ENCODE results near the gene ITIH4.

Gene ITIH4

DNA sequence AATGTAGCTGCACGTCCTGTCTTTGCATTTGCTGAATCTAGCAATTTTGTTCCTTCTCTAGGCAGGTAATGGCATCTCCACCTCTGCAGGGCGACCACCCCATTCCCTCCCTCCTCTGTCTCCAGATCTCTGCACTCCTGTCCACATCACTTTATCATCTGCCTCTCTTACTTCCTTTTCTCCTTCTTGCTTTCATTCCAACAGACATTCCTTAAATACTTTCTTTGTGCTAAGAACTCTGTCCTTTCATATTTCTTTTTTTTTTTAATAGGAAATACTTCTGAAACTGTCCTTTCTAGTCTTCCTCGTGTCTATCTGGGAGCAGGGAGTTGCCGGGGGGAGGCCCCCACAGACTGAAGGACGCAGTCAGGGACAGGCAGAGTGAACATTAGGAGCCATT is 28.6 kb downstream of the ITIH4 start:
- no peak for DNase-seq (ENCODE audit: low read depth in 2 of 2, low spot score in 1 of 2)

DNA sequence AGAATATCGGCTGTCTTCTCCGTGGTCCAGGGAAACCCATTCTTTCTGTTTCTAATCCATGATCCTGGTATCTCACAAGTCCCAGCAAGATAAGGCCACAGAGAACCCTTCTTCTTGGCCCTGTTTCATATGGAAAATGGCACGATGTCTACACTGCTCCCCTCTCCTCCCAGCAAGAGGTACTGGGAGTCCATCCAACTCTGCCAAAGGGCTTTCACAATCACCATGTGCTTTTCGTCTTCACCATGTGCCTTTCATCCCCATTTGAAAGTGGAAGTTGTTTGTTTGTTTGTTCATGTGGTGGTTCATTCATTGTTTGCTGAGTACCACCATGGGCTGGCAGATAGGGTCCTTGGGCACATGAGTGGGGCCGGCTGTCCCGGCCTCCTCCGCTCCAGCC is 30.4 kb downstream of the ITIH4 start:
- no peak for DNase-seq (ENCODE audit: low read depth in 2 of 2, low spot score in 1 of 2)

DNA sequence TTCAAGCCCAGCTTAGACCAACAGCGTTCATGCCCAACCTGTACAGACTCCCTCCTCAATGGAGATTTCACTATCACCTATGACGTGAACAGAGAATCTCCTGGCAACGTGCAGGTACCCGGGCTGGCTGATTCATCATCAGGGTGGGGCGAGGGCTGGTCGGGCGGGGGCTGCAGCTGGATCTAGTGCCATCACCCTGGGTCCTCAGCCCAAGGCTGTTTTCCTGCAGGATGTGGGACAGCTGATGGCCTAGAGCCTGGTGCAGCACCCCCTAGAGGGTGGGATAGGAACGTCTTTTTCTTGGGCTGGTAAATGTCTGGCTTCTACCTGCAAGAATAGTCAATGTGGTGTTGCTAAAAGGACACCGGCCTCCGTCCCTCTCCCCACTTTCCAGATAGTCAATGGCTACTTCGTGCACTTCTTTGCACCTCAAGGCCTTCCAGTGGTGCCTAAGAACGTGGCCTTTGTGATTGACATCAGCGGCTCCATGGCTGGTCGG is 31.4 kb downstream of the ITIH4 start:
- no peak for DNase-seq (ENCODE audit: low read depth in 2 of 2, low spot score in 1 of 2)

DNA sequence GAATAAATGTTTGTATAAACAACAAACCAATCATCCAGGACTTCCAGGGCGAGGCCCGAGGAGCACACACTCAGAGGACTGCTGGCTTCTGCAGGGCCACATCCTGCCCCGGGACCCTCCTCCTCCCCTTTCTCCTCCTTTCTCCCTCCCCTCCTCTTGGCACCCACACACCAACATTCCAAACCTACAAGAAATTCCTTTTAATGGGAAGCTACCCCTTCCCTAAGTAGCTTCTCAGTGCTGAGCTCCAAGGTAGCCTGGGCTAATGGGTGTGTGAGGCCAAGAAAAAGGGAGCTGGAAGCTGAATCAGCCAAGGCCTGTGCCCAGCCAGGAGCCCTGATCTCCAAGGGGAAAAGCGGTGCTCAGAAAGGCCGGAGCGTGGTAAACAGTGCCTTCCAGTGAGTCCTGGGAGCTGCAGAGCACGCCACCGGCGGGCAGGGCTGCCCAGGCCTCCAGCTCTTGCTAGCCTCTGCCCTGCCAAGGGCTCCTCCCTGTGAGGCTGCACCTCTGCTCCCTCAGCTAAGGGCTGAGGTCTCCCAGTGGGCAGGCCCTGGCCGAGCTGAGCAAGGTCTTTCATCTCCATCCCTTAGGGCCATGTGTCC is 32.0 kb downstream of the ITIH4 start:
- DNase-seq (ENCODE audit: low read depth in 2 of 2, low spot score in 1 of 2), result no peak

DNA sequence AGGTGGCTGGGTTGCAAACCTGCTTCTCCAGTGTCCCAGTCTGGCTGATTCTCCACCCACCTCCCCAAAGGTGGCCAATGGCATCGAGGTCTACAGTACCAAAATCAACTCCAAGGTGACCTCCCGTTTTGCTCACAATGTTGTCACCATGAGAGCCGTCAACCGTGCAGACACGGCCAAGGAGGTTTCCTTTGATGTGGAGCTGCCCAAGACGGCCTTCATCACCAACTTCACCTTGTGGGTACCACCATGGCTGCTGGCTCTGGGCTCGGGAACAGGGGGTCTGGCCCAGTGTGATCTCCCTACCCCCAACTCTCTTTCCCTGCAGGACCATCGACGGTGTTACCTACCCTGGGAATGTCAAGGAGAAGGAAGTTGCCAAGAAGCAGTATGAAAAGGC is 34.1 kb downstream of the ITIH4 start:
- DNase-seq (ENCODE audit: low read depth in 2 of 2, low spot score in 1 of 2), result no peak

DNA sequence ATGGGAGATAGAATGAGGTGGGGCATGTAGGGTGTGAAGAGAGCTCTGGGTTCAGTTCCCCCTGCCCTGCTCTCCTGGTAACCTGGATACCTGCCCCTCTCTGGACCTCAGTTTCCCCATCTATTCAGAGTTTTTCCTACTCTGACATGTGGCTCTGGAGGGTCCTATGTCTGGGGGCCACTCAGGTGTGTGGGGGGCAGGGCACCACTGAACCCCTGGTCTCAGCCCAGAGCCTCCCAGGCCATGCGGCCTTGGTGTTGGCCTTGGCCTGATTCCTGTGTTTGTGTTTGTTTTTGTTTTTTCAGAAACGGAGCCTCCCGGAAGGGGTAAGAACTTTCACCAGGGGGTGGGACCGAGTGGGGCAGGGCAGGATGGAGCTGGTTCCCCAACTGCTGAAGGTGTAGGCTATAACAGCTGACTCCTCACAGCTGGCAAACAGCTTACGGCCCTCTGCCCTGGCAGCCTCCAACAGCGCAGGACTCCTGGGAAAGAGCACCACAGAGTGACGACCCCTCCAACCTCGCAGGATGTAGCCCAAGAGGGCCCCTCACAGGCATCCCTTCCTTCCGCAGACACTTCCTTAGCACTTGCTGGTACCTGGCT is 35.1 kb downstream of the ITIH4 start:
- DNase-seq (ENCODE audit: low read depth in 2 of 2, low spot score in 1 of 2), result no peak

DNA sequence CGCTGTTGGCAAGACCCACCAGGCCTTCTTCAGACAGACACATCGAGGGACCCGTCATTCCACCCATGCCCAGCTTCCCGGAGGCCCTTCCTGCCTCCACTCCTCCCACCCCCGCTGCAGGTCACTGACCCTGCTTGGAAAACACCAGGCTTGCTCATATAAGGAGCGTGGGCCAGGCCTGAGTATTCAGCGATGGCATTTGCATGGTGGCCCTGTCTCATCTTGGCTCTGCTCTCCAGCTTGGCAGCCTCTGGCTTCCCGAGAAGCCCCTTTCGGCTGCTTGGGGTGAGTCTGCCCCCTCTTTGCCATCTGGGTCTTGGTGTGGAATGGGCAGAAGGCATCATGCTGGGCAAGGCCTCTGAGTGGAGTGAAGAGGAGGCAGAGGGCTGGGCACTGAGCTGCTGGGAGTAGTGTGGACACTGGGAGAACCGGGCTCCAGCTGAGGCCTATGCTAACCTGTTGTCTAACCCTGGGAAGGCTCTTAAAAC is 35.8 kb downstream of the ITIH4 start, which contains the start of gene ITIH3:
Gene ITIH3 (plus strand): TSS at position 185 of the 488 bp plus-strand sequence. CDS start 8 bp downstream, at position 193.
- DNase-seq (ENCODE audit: low read depth in 2 of 2, low spot score in 1 of 2), result no peak

DNA sequence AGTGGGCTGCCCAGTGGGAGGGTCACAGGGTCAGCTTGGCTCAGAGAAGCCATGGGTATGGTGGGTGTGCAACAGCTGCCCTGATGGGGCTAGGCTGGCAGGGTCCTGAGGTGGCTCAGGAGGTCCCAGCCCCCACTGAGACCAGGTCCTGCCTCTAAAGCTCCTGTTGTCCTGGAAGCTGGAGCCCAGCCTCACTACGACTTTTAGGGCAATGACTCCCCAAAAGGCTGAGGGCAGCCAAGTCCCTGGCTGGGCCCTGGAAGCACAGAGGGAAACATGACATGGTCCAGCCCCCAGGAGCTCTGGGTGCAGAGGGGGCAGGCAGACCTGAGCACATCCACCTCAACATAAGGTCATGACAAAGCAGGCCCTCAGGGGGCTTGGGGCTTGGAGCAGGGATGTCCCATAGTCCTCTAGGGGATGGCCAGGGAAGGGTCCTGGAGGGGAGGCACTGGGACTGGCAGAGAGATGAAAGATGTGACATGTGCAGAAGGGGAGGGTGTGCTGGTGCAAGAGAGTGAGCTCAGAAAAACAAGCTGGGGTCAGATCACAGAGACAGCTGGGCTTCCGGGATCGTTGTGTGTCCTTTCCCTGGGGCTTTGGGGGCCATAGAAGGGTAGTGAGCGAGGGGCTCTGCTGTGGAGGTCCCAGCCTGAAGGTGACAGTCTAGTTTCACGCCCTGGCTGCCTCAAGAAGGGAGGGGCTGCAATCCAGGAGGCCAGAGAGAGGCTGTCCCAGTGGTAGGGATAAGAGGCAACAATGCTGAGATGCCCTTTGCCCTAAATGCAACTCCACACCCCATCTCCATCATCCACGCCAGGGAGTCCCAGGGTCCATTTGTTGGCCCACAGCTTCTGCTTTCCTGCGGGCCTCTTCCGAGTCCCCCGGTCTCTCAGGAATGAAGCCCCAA is 36.5 kb downstream of the ITIH4 start:
- DNase-seq (ENCODE audit: low read depth in 2 of 2, low spot score in 1 of 2), result no peak

DNA sequence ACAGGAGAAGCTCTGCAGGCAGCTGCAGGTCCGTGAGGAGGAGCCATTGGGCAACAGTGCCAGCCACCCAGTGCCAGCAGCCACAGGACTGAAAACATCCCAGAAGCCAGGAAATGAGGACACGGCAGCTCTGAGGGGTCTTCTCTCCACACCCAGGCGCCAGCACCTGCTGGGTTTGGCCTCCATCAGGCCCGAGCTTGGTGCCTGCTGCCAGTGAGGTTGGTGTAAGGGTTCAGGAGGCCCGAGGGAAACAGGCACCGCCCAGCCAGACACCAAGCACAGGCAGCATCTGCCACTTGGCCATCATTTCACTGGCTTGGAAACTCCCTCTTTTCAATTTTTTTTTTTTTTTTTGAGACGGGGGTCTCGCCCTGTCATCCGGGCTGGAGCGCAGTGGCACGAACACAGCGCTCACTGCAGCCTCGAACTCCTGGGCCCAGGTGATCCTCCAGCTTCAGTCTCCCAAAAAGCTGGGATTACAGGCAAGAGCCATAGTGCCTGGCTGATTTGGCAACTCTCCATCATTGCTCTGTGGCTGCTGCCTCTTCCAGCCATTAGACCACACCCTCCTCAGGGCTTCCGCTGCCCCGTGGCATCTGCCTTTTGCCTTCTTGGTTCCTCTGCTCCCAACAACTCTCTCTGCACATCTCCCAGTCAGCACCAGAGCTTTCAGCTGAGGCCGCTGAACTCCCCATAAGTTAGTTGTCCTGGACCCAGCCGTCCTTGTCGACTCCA is 37.3 kb downstream of the ITIH4 start:
- DNase-seq (ENCODE audit: low read depth in 2 of 2, low spot score in 1 of 2), result no peak

DNA sequence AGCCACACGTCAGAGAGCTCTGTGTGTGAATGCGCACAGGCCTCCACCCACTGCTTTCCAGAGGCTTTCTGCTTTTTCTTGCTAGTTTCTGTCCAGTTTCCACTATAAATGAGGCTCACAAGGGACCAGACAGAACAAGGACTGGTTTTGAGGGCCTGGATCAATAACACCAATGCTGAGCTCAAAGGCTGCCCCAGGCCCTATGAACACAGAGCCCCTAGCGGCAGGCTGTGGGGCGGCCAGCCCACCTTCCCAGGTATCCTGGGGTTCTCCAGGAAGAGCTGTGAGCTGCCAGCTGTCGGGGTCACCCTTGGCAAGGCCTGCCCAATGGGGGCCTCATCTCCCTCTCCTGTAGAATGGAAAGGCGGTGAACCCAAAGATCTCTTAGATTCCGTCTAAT is 38.1 kb downstream of the ITIH4 start:
- DNase-seq (ENCODE audit: low read depth in 2 of 2, low spot score in 1 of 2), result no peak

DNA sequence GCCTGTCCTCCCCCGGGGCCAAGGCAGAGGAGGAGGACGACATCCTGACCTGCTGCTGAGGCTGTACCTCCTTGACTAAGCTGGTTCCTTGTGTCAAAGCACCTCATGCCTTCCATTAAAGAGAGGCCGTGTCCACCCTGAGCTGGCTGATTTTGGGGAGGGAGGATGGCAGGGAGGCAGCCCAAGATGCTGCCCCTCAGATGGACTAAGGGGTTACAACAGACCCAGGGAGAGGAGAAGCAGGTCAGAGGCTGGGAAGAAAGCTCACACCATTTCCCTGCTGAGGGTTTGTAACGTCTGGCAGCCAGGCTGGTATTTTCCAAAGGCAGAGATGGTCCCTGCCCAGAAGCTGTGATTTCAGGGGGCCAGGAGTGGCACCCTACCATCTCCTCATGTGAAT is 38.5 kb downstream of the ITIH4 start:
- DNase-seq (ENCODE audit: low read depth in 2 of 2, low spot score in 1 of 2), result no peak

DNA sequence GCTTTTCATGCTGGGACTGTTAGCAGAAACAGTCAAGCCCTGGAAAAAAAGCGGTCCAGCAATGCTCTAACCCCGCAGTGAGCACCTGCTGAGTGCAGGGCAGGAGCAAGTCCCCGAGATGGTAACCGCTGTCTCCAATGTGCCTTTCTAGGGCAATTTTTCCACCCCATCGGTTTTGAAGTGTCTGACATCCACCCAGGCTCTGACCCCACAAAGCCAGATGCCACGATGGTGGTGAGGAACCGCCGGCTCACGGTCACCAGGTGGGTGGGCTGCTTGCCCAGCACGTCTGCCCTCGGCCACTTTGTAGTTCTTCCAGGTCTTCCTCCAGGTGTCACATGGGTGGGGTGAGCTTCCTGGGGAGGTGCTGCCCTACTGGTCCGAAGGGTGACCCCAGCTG is 39.1 kb downstream of the ITIH4 start:
- DNase-seq (ENCODE audit: low read depth in 2 of 2, low spot score in 1 of 2), result no peak

DNA sequence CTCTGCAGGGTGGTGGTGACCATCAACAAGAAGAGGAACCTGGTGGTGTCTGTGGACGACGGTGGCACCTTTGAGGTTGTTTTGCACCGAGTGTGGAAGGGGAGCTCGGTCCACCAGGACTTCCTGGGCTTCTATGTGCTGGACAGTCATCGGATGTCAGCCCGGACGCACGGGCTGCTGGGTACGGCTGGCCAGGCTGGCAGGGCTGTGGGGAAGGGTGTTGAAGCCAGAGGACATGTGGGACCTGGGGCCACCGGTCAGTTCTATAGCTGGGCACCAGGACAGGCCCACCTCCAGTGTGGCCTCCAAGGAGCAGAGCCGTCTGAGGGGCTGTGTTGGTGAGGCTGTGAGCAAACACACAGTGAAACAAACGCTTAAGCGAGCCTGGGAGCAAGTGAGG is 39.7 kb downstream of the ITIH4 start:
- DNase-seq (ENCODE audit: low read depth in 2 of 2, low spot score in 1 of 2), result no peak

DNA sequence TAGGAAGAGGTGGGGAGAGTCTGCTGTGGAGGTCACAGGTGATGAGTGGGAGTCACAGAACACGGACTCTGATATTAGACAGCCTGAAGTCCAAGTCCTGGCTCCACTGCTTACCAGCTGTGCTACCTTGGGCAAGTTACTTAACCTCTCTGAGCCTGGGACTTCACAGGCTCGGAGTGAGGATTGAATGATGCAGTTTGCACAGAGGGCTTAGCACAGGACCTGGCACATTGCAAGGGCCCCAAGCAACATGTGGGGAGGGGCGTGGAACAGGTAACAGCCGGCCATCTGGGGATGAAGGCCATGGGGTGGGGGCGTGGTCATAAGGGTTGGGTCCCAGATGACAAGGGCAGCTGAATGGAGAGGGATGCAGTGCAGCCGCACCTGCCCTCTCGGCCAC is 40.1 kb downstream of the ITIH4 start:
- no peak for DNase-seq (ENCODE audit: low read depth in 2 of 2, low spot score in 1 of 2)

DNA sequence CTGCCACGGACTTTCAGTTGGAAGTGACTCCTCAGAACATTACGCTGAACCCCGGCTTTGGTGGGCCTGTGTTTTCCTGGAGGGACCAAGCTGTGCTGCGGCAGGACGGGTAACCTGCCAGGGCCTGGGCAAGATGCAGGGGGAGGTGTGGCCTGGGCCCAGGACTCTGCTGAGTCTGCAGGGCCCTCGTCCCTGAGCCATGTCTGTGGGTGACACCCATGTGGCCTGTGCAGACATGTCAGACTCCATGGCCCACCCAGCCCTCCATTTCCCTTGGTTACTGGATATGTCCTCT is 40.8 kb downstream of the ITIH4 start:
- DNase-seq (ENCODE audit: low read depth in 2 of 2, low spot score in 1 of 2), result no peak

DNA sequence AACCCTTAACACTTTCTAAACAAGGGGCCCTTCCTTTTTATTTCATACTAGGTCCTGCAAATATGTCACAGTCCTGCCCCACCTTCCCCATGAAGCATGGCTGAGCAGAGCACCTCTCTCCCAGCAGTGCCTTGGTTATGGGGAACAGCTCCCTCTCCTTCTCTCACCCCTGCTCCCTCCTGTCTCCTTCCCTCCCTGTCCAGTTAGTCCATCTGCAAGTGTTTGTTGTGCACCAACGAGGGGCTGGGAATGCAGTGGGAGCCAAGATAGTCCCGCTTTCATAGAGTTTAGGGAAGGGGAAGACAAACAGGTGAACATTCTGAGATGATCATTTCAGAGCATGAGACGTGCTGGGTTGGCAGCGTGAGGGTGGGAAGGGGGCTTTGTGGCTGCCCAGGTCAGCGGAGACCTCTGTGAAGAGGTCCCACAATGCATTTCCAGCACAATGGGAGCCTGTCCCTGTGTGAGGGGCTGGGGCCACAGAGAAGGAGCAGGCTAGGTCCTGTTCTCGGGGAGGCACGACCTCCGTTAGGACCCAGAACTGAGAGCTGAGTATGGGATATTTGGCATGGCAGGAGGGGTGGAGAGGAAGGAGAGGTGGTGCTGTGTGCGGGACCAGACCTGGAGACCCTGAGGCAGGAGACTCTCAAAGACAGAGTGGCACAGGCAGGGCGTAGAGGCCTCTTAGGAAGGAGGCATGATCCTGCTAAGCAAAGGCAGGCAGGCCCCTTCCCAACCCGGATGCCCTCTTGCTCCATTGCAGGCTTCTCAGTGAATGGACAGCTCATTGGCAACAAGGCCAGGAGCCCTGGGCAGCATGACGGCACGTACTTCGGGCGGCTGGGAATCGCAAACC is 41.4 kb downstream of the ITIH4 start:
- DNase-seq (ENCODE audit: low read depth in 2 of 2, low spot score in 1 of 2), result no peak

DNA sequence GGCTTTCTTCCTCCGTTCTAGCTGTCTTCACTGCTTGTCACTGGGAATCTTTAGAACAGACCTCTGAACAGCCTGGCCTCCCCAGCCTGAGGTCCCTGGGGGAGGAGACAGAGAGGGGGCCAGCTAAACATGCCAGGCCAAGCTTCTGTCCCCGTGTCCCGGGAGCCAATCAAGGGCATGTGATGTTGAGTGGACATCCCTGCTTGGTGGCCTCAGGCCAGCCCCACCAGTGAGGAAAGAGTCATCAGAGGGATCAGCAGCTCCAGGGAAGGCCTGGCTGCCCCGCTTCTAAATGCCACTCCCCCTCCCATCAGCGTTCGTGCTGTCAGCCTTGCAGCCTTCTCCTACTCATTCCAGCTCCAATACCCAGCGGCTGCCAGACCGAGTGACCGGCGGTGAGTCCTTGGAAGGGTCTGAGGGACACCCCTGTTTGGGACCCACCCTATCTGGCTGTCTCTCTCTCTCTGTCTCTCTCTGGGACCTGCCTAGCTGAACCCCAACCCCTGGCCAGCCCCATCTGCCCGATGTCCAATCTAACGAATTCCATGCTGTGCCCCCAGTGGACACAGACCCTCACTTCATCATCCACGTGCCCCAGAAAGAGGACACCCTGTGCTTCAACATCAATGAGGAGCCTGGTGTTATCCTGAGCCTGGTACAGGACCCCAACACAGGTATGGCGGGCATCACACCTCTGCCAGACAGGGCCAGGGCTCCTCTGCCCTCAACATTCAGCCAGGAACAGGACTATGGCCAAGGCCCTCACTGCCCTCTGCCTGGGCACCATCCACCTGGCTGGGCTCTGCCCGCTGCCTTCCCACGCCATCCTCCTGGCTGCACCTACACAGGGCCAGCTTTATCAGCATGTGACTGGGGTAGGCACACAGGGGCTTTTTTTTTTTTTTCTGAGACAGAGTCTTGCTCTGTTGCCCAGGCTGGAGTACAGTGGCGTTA is 42.5 kb downstream of the ITIH4 start:
- DNase-seq (ENCODE audit: low read depth in 2 of 2, low spot score in 1 of 2), result no peak

DNA sequence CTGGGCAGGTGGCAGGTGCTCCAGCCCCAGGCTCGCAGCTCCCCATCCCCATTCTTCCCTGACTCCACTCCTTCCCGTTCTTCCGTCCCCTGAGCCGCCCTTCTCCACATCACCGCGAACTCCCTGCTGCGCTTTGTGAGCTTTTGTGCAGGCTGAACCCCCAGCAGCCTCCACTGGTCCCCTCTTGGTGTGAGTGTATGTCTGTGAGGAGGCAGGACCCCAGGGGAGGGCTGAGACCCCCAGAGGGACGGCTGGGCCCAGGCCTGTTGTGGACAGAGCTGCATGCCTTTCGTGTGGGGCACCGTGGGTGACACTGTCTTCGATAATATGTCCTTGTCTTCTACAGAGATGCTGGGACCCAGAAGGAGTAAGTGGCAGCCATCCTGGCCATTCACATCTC is 43.2 kb downstream of the ITIH4 start:
- no peak for DNase-seq (ENCODE audit: low read depth in 2 of 2, low spot score in 1 of 2)
